AG09319 (cell line): ENCODE measurements around the gene ARL3.
"Not testable (repeated sequence)": the region's sequence is repeated elsewhere in the genome, so short reads cannot be mapped to it uniquely, and the experiment has no call there.

Source experiments
- DNase-seq: peaks from one replicate; pipeline ENCODE4 v3.0.0-alpha.2; 2010; ENCODE audit warnings: low read depth; ENCODE audit errors: extremely low read depth
- TF ChIP-seq, protein P1 (sequence below): IDR thresholded peaks from 2 replicates; pipeline ENCODE4 v1.5.1; 2011; ENCODE audit warnings: low read depth, mild to moderate bottlenecking, inconsistent platforms, low read length, moderate library complexity

ARL3 gene

GRCh38 chr10:102743588-102744373, 29.6 kb upstream of the ARL3 start, which contains the start of gene WBP1L:
TSS of gene WBP1L (plus strand) at chr10:102743948. CDS start at chr10:102744054, 106 bp downstream.
- peak; percentile 99 for DNase-seq
- TF ChIP-seq, protein P1, sequence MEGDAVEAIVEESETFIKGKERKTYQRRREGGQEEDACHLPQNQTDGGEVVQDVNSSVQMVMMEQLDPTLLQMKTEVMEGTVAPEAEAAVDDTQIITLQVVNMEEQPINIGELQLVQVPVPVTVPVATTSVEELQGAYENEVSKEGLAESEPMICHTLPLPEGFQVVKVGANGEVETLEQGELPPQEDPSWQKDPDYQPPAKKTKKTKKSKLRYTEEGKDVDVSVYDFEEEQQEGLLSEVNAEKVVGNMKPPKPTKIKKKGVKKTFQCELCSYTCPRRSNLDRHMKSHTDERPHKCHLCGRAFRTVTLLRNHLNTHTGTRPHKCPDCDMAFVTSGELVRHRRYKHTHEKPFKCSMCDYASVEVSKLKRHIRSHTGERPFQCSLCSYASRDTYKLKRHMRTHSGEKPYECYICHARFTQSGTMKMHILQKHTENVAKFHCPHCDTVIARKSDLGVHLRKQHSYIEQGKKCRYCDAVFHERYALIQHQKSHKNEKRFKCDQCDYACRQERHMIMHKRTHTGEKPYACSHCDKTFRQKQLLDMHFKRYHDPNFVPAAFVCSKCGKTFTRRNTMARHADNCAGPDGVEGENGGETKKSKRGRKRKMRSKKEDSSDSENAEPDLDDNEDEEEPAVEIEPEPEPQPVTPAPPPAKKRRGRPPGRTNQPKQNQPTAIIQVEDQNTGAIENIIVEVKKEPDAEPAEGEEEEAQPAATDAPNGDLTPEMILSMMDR, result no peak

- DNase-seq, result no peak
Measured at GRCh38 chr10:102743078-102743587, 28.9 kb upstream of the ARL3 start.

DNA sequence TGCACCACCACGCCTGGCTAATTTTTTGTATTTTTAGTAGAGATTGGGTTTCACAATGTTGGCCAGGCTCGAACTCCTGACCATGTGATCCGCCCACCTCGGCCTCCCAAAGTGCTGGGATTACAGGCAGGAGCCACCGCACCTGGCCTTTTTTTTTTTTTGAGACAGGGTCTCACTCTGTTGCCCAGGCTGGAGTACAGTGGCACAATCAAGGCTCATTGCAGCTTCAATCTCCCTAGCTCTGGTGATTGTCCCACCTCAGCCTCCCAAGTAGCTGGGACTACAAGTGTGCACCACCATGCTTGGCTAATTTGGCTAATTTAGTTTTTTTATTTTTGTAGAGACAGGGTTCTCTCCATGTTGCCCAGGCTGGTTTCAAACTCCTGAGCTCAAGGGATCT, 28.1 kb upstream of the ARL3 start:
- DNase-seq, result not testable (repeated sequence)

More at GRCh38 chr10:102743078-102743587, 28.9 kb upstream of the ARL3 start:
- TF ChIP-seq, protein P1, result no peak

DNA sequence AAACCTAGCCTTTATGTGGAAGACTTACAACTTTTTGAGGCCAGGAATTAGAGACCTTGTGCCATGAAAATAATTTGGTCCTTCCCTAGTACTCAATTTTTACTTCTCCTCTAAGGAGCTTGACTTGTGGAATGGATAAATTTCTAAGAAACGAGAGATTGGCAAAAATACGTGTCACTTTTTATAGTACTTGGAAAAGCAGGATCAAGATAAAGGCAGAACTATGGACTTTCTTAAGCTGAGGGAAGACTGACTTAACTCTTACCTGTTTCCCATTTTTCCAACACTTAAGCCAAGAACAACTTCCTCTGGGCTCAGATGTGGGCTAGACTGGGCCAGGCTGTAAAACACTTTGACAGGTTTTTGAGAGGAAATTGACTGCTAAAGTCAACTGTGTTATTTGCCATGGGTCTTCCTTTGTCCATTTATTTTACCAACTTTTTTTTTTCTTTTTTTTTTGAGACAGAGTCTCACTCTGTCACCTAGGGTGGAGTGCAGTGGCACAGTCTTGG, 27.6 kb upstream of the ARL3 start:
- TF ChIP-seq, protein P1, result no peak
- no peak for DNase-seq

GRCh38 chr10:102740229-102740628, 26.0 kb upstream of the ARL3 start:
- no peak for DNase-seq
- TF ChIP-seq, protein P1, result no peak

DNA sequence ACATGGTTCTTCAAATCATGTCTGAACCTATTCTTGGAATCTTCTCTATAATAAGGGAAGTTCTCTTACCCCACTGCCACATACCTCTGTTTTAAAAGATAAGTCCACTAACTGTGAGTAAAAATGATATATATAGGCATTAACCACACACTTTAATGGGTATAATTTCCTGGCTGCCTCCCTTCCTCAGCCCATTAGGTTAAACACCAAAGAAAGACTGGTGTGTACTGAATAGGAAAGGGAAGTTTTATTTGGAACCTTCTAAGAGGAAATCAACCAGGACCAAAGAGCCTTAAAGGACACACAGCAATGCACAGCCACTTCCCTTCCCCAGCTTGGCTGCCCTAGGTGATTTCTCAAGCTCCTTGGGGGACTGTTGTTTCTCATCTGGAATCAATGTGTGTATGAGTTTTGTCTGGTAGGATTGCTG, 24.5 kb upstream of the ARL3 start:
- TF ChIP-seq, protein P1, result no peak
- DNase-seq, result no peak

DNA sequence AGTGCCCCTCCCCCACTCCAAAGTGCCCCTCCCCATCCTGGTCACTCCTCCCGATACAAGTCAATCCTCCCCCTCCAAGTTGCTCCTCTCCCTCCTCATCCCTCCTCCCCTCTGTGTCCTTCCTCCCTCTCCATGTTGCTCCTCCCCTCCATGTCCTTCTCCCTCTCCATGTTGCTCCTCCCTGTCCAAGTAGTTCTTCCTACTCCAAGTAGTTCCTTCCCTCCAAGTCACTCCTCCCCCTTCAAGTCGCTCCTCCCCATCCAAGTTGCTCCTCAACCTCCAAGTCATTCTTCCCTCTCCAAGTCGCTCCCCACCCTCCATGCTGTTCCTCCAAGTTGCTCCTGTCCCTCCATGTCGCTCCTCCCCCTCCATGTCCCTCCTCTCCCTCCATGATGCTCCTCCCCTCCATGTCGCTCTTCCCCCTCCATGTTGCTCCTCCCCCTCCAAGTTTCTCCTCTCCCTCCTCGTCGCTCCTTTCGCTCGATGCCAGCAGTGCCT, 20.9 kb upstream of the ARL3 start:
- TF ChIP-seq, protein P1, result no peak
- no peak for DNase-seq
